ENCODE measurements around the gene POU2F1.

POU2F1 gene

GRCh38 chr1:167404908-167405307 is 184.2 kb downstream of the POU2F1 start:
- WGBS = 91% methylated on average over 3 of the region's 3 CpGs
- Histone ChIP-seq H3K27ac (ENCODE audit: low read depth, low read length) (no peak overlapping the region), H3K27me3 (ENCODE audit: insufficient read depth, low read length) (no peaks in the 10 kb centered on the region), H3K9me3 (ENCODE audit: insufficient read depth, low read depth, low read length) (no peaks in the 10 kb centered on the region), H3K9ac (ENCODE audit: low read depth, low read length) (no peak overlapping the region), H3K36me3 (ENCODE audit: insufficient read depth, low read length) (peaks cover 77% of the 10 kb centered on the region), H3K4me3 (ENCODE audit: low read length) (no peak overlapping the region), H3K4me1 (ENCODE audit: insufficient read depth, low read length) (no peaks in the 10 kb centered on the region)

DNA sequence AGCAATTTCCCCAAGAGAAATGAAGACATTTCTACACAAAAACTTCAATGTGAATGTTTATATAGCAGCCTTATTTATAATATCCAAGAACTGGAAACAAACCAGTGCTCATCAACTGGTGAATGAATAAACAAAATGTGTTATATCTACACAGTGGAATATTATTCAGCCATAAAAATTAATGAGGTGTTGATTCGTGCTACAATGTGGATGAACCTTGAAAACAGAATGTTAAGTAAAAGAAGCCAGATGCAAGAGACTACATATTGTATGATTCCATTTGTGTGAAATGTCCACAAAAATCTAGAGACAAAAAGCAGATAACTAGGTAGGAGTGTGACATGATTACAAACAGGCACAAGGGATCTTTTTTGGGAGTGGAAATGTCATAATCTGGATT is 187.7 kb downstream of the POU2F1 start:
- H3K9me3 ChIP-seq (ENCODE audit: insufficient read depth, low read depth, low read length) = no peaks in the 10 kb centered on the region
- H3K27ac ChIP-seq (ENCODE audit: low read depth, low read length) = no peak overlapping the region
- no peaks in the 10 kb centered on the region for H3K27me3 ChIP-seq (ENCODE audit: insufficient read depth, low read length)
- 96% methylated on average over 1 of the region's 1 CpG for WGBS
- H3K4me1 ChIP-seq (ENCODE audit: insufficient read depth, low read length) = no peaks in the 10 kb centered on the region
- no peak overlapping the region for H3K4me3 ChIP-seq (ENCODE audit: low read length)
- no peak overlapping the region for H3K9ac ChIP-seq (ENCODE audit: low read depth, low read length)
- peaks cover 66% of the 10 kb centered on the region for H3K36me3 ChIP-seq (ENCODE audit: insufficient read depth, low read length)

DNA sequence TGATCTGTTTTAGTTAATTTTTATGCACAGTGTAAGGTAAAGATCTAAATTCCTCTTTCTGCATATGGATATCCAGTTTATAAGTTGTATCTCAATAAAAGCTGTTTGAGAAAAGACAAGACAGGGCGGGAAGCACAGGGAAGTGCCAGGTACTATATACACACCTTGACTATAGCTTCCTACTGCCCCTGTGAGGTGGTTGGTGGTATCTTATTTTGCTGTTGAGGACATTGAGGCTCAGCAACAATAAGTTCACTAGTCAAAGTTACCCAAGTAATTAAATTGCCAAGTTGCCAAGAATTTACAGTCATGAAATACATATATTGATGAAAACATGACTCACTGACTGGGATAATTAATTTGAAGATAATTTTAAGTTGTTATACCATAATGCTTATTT is 188.5 kb downstream of the POU2F1 start:
- Histone ChIP-seq H3K9ac (ENCODE audit: low read depth, low read length) (no peak overlapping the region), H3K36me3 (ENCODE audit: insufficient read depth, low read length) (peaks cover 67% of the 10 kb centered on the region), H3K4me3 (ENCODE audit: low read length) (no peak overlapping the region), H3K4me1 (ENCODE audit: insufficient read depth, low read length) (no peaks in the 10 kb centered on the region), H3K27me3 (ENCODE audit: insufficient read depth, low read length) (no peaks in the 10 kb centered on the region), H3K9me3 (ENCODE audit: insufficient read depth, low read depth, low read length) (no peaks in the 10 kb centered on the region), H3K27ac (ENCODE audit: low read depth, low read length) (no peak overlapping the region)
- WGBS = no CpG with 5 or more reads among the region's 1 CpG

GRCh38 chr1:167412072-167412471 is 191.4 kb downstream of the POU2F1 start:
- no peak overlapping the region for H3K9ac ChIP-seq (ENCODE audit: low read depth, low read length)
- 95% methylated on average over 4 of the region's 4 CpGs for WGBS
- peaks cover 4% of the 10 kb centered on the region; the same call in 1 of the 2 replicates for H3K4me1 ChIP-seq (ENCODE audit: insufficient read depth, low read length)
- H3K9me3 ChIP-seq (ENCODE audit: insufficient read depth, low read depth, low read length) = no peaks in the 10 kb centered on the region
- H3K4me3 ChIP-seq (ENCODE audit: low read length) = no peak overlapping the region
- H3K36me3 ChIP-seq (ENCODE audit: insufficient read depth, low read length) = peaks cover 71% of the 10 kb centered on the region
- H3K27me3 ChIP-seq (ENCODE audit: insufficient read depth, low read length) = no peaks in the 10 kb centered on the region
- H3K27ac ChIP-seq (ENCODE audit: low read depth, low read length) = no peak overlapping the region

DNA sequence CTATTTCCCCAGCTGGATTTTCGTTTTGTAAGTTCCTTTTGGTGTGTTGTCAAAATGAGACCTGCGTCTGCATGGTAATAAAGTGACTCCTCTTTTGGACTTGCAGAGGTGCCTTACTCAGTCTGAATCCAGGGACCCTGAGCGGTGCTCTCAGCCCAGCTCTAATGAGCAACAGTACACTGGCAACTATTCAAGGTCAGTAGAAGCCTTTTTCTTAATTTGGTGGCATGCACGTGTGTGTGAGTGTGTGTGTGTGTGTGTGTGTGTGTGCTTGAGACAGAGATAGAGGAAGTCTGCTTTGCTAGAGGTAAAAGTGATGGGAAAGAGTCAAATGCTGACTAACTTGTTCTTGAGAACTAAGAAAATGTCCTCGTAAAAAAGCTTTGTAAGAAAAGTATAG is 192.2 kb downstream of the POU2F1 start:
- peaks cover 4% of the 10 kb centered on the region; the same call in 1 of the 2 replicates for H3K4me1 ChIP-seq (ENCODE audit: insufficient read depth, low read length)
- peaks cover 73% of the 10 kb centered on the region for H3K36me3 ChIP-seq (ENCODE audit: insufficient read depth, low read length)
- H3K9me3 ChIP-seq (ENCODE audit: insufficient read depth, low read depth, low read length) = no peaks in the 10 kb centered on the region
- no peaks in the 10 kb centered on the region for H3K27me3 ChIP-seq (ENCODE audit: insufficient read depth, low read length)
- no peak overlapping the region for H3K27ac ChIP-seq (ENCODE audit: low read depth, low read length)
- WGBS = 93% methylated on average over 5 of the region's 5 CpGs
- H3K4me3 ChIP-seq (ENCODE audit: low read length) = no peak overlapping the region
- H3K9ac ChIP-seq (ENCODE audit: low read depth, low read length) = no peak overlapping the region

- 88% methylated on average over 3 of the region's 3 CpGs for WGBS
- H3K9me3 ChIP-seq (ENCODE audit: insufficient read depth, low read depth, low read length) = no peaks in the 10 kb centered on the region
- no peak overlapping the region for H3K27ac ChIP-seq (ENCODE audit: low read depth, low read length)
- H3K27me3 ChIP-seq (ENCODE audit: insufficient read depth, low read length) = no peaks in the 10 kb centered on the region
- H3K9ac ChIP-seq (ENCODE audit: low read depth, low read length) = no peak overlapping the region
- peaks cover 4% of the 10 kb centered on the region; the same call in 1 of the 2 replicates for H3K4me1 ChIP-seq (ENCODE audit: insufficient read depth, low read length)
- no peak overlapping the region for H3K4me3 ChIP-seq (ENCODE audit: low read length)
- peaks cover 71% of the 10 kb centered on the region for H3K36me3 ChIP-seq (ENCODE audit: insufficient read depth, low read length)
Observed at GRCh38 chr1:167413328-167413727, 192.6 kb downstream of the POU2F1 start.

DNA sequence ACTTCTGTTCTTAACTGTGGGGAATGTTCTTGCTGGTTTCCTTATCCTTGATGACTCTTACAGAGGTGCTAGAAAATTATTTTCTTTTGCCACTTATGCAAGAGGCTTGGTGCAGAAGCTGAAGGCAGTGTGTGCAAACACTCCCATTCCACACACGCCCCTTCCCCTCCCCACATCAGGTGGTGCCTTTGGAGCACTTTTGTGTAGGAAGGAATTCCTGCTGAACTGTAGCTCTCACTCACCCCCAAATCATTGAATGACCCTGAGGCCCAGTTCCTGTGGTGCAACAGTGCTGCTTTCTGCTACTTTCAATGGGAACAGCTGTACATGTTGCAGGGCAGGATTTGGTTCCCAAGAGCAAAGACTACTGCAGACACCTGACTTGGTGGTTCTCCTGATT is 195.8 kb downstream of the POU2F1 start:
- no peak overlapping the region for H3K27ac ChIP-seq (ENCODE audit: low read depth, low read length)

GRCh38 chr1:167418391-167418790 is 197.7 kb downstream of the POU2F1 start:
- Histone ChIP-seq H3K9ac (ENCODE audit: low read depth, low read length) (no peak overlapping the region), H3K36me3 (ENCODE audit: insufficient read depth, low read length) (peaks cover 57% of the 10 kb centered on the region), H3K4me3 (ENCODE audit: low read length) (no peak overlapping the region), H3K27ac (ENCODE audit: low read depth, low read length) (no peak overlapping the region), H3K9me3 (ENCODE audit: insufficient read depth, low read depth, low read length) (no peaks in the 10 kb centered on the region), H3K27me3 (ENCODE audit: insufficient read depth, low read length) (no peaks in the 10 kb centered on the region), H3K4me1 (ENCODE audit: insufficient read depth, low read length) (peaks cover 15% of the 10 kb centered on the region; the same call in 1 of the 2 replicates)

More for the DNA sequence above, 195.8 kb downstream of the POU2F1 start:
- peaks cover 13% of the 10 kb centered on the region; the same call in 1 of the 2 replicates for H3K4me1 ChIP-seq (ENCODE audit: insufficient read depth, low read length)
- WGBS = 89% methylated on average over 1 of the region's 1 CpG
- H3K9me3 ChIP-seq (ENCODE audit: insufficient read depth, low read depth, low read length) = no peaks in the 10 kb centered on the region
- H3K4me3 ChIP-seq (ENCODE audit: low read length) = no peak overlapping the region
- H3K9ac ChIP-seq (ENCODE audit: low read depth, low read length) = no peak overlapping the region
- peaks cover 76% of the 10 kb centered on the region for H3K36me3 ChIP-seq (ENCODE audit: insufficient read depth, low read length)
- no peaks in the 10 kb centered on the region for H3K27me3 ChIP-seq (ENCODE audit: insufficient read depth, low read length)

DNA sequence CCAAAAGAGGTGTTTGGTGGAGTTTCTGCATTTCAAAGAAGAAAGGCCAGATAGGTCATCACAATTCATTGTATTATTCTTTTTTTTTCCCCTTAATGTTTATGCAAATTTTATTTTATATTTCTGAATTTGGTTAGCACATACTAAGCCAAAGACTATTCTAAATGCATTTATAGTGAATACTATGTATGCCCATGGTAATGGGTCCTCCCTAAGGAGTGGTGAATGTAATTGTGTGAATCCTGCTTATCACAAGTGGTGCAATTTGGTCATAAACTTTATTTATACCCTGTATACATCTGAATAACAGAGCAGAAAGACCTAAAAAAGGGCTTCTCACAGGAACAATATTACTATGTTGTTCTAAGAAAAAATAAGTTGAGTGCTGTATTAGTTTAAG is 198.6 kb downstream of the POU2F1 start:
- Histone ChIP-seq H3K4me3 (ENCODE audit: low read length) (no peak overlapping the region), H3K36me3 (ENCODE audit: insufficient read depth, low read length) (peaks cover 49% of the 10 kb centered on the region), H3K4me1 (ENCODE audit: insufficient read depth, low read length) (peaks cover 19% of the 10 kb centered on the region), H3K27ac (ENCODE audit: low read depth, low read length) (no peak overlapping the region), H3K9ac (ENCODE audit: low read depth, low read length) (no peak overlapping the region), H3K27me3 (ENCODE audit: insufficient read depth, low read length) (no peaks in the 10 kb centered on the region), H3K9me3 (ENCODE audit: insufficient read depth, low read depth, low read length) (no peaks in the 10 kb centered on the region)

GRCh38 chr1:167420510-167420909 is 199.8 kb downstream of the POU2F1 start:
- Histone ChIP-seq H3K27ac (ENCODE audit: low read depth, low read length) (no peak overlapping the region), H3K9ac (ENCODE audit: low read depth, low read length) (no peak overlapping the region), H3K9me3 (ENCODE audit: insufficient read depth, low read depth, low read length) (no peaks in the 10 kb centered on the region), H3K4me3 (ENCODE audit: low read length) (no peak overlapping the region), H3K27me3 (ENCODE audit: insufficient read depth, low read length) (no peaks in the 10 kb centered on the region), H3K4me1 (ENCODE audit: insufficient read depth, low read length) (peaks cover 31% of the 10 kb centered on the region), H3K36me3 (ENCODE audit: insufficient read depth, low read length) (peaks cover 36% of the 10 kb centered on the region)
- 38% methylated on average over 2 of the region's 3 CpGs for WGBS

DNA sequence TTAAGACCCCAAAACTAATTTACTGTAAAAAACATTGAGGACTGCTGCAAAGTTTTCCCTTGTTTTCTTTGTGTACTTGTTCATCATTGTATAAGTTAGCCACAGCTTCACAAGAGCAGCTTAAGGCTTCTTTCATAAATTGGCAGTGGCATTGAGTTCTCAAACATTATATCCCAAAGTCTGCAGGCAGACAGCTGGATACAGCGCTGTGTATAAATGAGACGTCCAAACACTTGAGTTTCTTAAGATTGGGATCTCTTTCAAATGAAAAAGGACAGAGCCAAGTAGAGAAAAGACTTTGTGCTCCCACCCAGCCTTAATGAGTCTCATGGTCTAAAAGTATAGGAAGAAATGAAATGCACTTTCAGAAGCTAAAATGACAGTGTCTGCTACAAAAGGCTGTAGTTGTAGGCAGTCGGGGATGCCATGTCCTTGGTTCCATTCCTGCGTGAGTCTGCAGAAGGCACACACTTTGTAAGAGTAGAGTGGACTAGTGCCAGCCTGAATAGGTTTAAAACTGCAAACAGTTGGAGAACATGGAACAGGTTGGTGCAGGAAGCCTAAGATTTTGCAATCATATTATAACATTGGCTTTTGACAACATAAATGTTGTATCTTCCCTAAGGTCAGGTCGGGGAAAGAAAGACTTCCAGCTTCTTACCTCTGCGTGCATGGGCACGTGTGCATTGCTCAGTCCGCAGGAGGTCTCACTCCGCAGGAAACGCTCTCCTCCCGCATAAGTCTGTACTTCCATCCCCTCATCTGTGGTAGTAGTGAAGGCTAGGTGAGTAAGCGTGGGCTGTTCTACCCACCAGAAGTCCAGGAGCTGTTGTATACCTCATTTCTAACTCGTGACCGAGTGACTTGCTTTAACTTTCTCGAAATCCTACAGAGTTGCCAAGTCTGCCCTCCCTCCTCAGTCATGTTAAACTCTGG is 203.3 kb downstream of the POU2F1 start:
- H3K27me3 ChIP-seq (ENCODE audit: insufficient read depth, low read length) = no peaks in the 10 kb centered on the region
- no peak overlapping the region for H3K4me3 ChIP-seq (ENCODE audit: low read length)
- H3K36me3 ChIP-seq (ENCODE audit: insufficient read depth, low read length) = peaks cover 10% of the 10 kb centered on the region
- H3K4me1 ChIP-seq (ENCODE audit: insufficient read depth, low read length) = peaks cover 49% of the 10 kb centered on the region
- no peak overlapping the region for H3K27ac ChIP-seq (ENCODE audit: low read depth, low read length)
- WGBS = 81% methylated on average over 13 of the region's 15 CpGs
- no peak overlapping the region for H3K9ac ChIP-seq (ENCODE audit: low read depth, low read length)
- H3K9me3 ChIP-seq (ENCODE audit: insufficient read depth, low read depth, low read length) = no peaks in the 10 kb centered on the region

Measured in HUES64 (cell line).